ENCODE results near the gene AFAP1.

Gene AFAP1

DNA sequence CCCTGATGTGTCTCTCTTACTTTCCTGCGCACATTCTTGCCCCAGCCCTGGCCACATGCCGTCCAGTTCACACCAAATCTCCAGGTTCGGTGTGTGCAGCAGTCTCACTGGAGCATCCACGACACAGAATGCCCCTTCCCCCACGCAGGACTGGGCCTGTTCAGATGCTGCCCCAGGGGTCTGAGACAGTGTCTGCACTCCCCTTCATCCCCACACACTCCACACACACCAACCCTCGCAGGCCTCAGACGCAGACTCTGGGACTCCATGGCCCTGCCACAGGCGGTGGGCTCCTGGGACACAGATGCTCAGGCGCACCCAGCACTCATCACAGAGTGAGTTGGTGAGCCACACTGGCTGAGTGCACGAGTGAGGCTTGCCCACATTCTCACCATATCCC, 83.9 kb downstream of the AFAP1 start:
- ChIA-PET POLR2A (ENCODE audit: low non-redundant PET) (no interaction called here), CTCF (no interaction called here)
- DNase-seq (ENCODE audit: low spot score) = no peak
- TF ChIP-seq, protein P1, sequence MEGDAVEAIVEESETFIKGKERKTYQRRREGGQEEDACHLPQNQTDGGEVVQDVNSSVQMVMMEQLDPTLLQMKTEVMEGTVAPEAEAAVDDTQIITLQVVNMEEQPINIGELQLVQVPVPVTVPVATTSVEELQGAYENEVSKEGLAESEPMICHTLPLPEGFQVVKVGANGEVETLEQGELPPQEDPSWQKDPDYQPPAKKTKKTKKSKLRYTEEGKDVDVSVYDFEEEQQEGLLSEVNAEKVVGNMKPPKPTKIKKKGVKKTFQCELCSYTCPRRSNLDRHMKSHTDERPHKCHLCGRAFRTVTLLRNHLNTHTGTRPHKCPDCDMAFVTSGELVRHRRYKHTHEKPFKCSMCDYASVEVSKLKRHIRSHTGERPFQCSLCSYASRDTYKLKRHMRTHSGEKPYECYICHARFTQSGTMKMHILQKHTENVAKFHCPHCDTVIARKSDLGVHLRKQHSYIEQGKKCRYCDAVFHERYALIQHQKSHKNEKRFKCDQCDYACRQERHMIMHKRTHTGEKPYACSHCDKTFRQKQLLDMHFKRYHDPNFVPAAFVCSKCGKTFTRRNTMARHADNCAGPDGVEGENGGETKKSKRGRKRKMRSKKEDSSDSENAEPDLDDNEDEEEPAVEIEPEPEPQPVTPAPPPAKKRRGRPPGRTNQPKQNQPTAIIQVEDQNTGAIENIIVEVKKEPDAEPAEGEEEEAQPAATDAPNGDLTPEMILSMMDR (conservative IDR thresholded peaks at IDR 0.05; ENCODE audit: low read depth) = no peak
- H3K27ac ChIP-seq = no peak overlapping the region; the same call in 1 of the 2 replicates

GRCh38 chr4:7854697-7855370, 84.8 kb downstream of the AFAP1 start:
- DNase-seq (ENCODE audit: low spot score) = no peak
- POLR2A ChIA-PET (ENCODE audit: low non-redundant PET) = no interaction called here
- TF ChIP-seq, protein P1 (conservative IDR thresholded peaks at IDR 0.05; ENCODE audit: low read depth) = no peak
- CTCF ChIA-PET = no interaction called here
- no peak overlapping the region for H3K27ac ChIP-seq

GRCh38 chr4:7854216-7854615, 85.4 kb downstream of the AFAP1 start:
- TF ChIP-seq, protein P1 (conservative IDR thresholded peaks at IDR 0.05; ENCODE audit: low read depth) = no peak
- no peak overlapping the region for H3K27ac ChIP-seq
- no peak for DNase-seq (ENCODE audit: low spot score)
- CTCF ChIA-PET = no interaction called here
- POLR2A ChIA-PET (ENCODE audit: low non-redundant PET) = no interaction called here

DNA sequence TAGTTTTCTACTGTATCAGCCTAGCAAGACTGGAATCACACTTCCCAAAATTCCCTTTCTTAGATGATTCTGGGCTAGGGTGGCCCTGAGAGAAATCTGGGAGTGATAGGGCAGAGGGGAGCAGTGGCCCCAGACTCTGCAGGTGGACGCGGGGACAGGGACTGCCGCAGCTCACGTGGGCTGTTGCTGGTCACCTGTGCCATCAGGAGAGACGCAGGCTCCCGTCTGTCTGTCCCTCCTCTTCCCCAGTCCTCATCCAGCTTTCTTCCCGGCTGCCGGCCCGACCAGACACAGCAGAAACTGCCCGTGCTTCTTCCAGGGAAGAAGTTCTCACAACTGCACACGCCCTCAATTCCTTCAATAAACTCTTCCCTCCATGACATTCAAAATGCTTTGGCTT, 86.4 kb downstream of the AFAP1 start:
- ChIA-PET POLR2A (ENCODE audit: low non-redundant PET) (no interaction called here), CTCF (no interaction called here)
- no peak overlapping the region for H3K27ac ChIP-seq
- TF ChIP-seq, protein P1 (conservative IDR thresholded peaks at IDR 0.05; ENCODE audit: low read depth) = no peak
- DNase-seq (ENCODE audit: low spot score) = no peak

- POLR2A ChIA-PET (ENCODE audit: low non-redundant PET) = no interaction called here
- no peak overlapping the region for H3K27ac ChIP-seq
- no peak for DNase-seq (ENCODE audit: low spot score)
These were observed 87.0 kb downstream of the AFAP1 start for GRCh38 chr4:7852568-7853185.

DNA sequence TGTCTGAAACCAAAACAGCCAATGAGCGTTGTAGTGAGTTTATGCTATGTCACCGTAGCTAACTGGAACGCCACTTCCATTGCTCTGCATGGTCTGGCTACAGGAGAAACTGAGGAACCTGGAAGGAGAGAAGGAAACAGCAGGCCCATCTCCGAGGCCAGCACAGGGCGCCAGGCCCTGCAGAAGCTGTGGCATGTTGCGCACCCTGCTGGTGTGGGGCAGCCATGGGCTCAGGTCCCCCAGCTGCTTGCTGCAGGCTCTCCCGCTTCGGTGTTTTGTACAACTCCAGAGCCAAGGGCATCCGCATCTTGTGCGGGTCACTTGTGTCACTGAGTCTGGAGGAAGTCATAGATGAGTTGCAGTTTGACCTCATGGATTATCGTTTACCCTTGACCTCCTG, 89.2 kb downstream of the AFAP1 start:
- ChIA-PET POLR2A (ENCODE audit: low non-redundant PET) (no interaction called here), CTCF (no interaction called here)
- TF ChIP-seq, protein P1 (conservative IDR thresholded peaks at IDR 0.05; ENCODE audit: low read depth) = no peak
- no peak for DNase-seq (ENCODE audit: low spot score)
- H3K27ac ChIP-seq = no peak overlapping the region

More at GRCh38 chr4:7852568-7853185, 87.0 kb downstream of the AFAP1 start:
- CTCF ChIA-PET = no interaction called here
- TF ChIP-seq, protein P1 (conservative IDR thresholded peaks at IDR 0.05; ENCODE audit: low read depth) = no peak

All from RWPE1 (cell line).